CD8-positive, alpha-beta memory T cell (primary cell): ENCODE results near the gene BTG4. TPM values are rescaled to one million over a fixed set of nuclear protein-coding genes. Genes with fewer than 3 reads are reported as not detected.
A peak's percentile ranks its signal among the peaks of the same experiment; 100 is the strongest.

Source experiments
- CTCF ChIA-PET: fragments of 350-600 bp; sonication (Branson Sonifier 250); formaldehyde crosslinking; loops from one replicate; lab custom pipeline; 2021; ENCODE audit warnings: antibody characterized with exemption; lab: Charles Lee
- POLR2A ChIA-PET: fragments of 350-600 bp; sonication (Branson Sonifier 250); formaldehyde crosslinking; loops from one replicate; lab custom pipeline; 2021; ENCODE audit warnings: antibody characterized with exemption; lab: Charles Lee
- DNase-seq, 5 donors: peaks; one replicate each; pipeline versions ENCODE4 v3.0.0 to v3.0.0-alpha.2; 2020 to 2022; ENCODE audit warnings: mixed read lengths in 1 of 5
- H3K27ac ChIP-seq: one replicate; pipeline ENCODE4 v1.7.0; 2013; ENCODE audit warnings: low read depth, mild to moderate bottlenecking, low read length, moderate library complexity
- H3K27me3 ChIP-seq: 2 replicates; pipeline ENCODE4 v1.7.0; 2013; ENCODE audit warnings: low read length, mild to moderate bottlenecking; ENCODE audit not compliant: insufficient read depth, poor library complexity, severe bottlenecking
- H3K36me3 ChIP-seq: 2 replicates; pipeline ENCODE4 v1.7.0; 2013; ENCODE audit warnings: mild to moderate bottlenecking, low read length, moderate library complexity; ENCODE audit not compliant: insufficient read depth
- H3K4me1 ChIP-seq: 2 replicates; pipeline ENCODE4 v1.7.0; 2013; ENCODE audit warnings: mild to moderate bottlenecking, low read length, moderate library complexity; ENCODE audit not compliant: insufficient read depth
- H3K4me3 ChIP-seq: 2 replicates; pipeline ENCODE4 v1.7.0; 2013; ENCODE audit warnings: mild to moderate bottlenecking, low read length
- H3K9me3 ChIP-seq: 2 replicates; pipeline ENCODE4 v1.7.0; 2013; ENCODE audit warnings: mild to moderate bottlenecking, low read length
- H3K27ac Mint-ChIP-seq, 8 donors: one replicate each; pipeline ENCODE4 v1.8.0; 2020 to 2021; ENCODE audit warnings: mixed read lengths in 8 of 8, mild to moderate bottlenecking in 6 of 8, inconsistent platforms in 3 of 8, moderate library complexity in 3 of 8
- H3K27me3 Mint-ChIP-seq, 2 donors: one replicate each; pipeline ENCODE4 v1.8.0; 2020 to 2021; ENCODE audit warnings: mixed read lengths in 2 of 2, mild to moderate bottlenecking in 1 of 2, moderate library complexity in 1 of 2
- H3K36me3 Mint-ChIP-seq, 3 donors: one replicate each; pipeline ENCODE4 v1.8.0; 2020 to 2021; ENCODE audit warnings: mixed read lengths in 3 of 3, inconsistent platforms in 1 of 3, mild to moderate bottlenecking in 1 of 3
- H3K4me1 Mint-ChIP-seq, 3 donors: one replicate each; pipeline ENCODE4 v1.8.0; 2020 to 2021; ENCODE audit warnings: mixed read lengths in 3 of 3, inconsistent platforms in 1 of 3, mild to moderate bottlenecking in 1 of 3
- H3K4me3 Mint-ChIP-seq, 7 donors: one replicate each; pipeline ENCODE4 v1.8.0; 2020 to 2021; ENCODE audit warnings: mixed read lengths in 7 of 7, mild to moderate bottlenecking in 6 of 7, moderate library complexity in 4 of 7, inconsistent platforms in 2 of 7
- H3K9me3 Mint-ChIP-seq, 5 donors: one replicate each; pipeline ENCODE4 v1.8.0; 2020 to 2022; ENCODE audit warnings: mixed read lengths in 5 of 5, mild to moderate bottlenecking in 3 of 5, moderate library complexity in 2 of 5, inconsistent platforms in 1 of 5
- polyA plus RNA-seq: library from polyadenylated mRNA; unstranded; fragments of 300-500 nt; fragmentation: Illumina TruSeq; gene quantifications from one replicate; pipeline ENCODE4 v1.2.3, GENCODE V29; 2021
- total RNA-seq, 2 experiments: library from RNA; stranded (reverse); gene quantifications; one replicate each; pipeline ENCODE4 v1.2.3, GENCODE V29; 2021

BTG4 gene
- total and polyA plus RNA-seq, 3 experiments from 2014 or later = not detected

DNA sequence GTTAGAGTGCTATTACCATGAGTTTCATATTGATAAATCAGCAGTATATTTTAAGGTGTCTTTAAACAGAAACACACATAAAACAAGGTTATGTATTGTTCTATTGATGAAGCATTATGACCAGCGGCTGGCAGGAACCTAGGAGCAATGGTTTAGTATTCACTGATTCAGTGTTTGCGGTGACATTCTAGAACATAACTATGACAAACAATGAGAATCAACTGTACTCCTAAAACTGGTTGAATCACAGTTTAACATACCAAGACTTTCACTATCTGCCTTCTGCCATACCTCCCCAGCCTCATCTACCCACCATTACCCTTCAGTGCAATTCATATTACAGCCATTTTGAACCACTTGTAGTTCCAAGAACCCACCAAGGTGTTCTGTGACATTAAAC is 11.2 kb upstream of the BTG4 start:
- ChIA-PET POLR2A (no interaction called here), CTCF (no interaction called here)
- peaks cover 3 to 36% of the 10 kb centered on the region in 2 donors for H3K27me3 Mint-ChIP-seq
- DNase-seq = no peak
- no peak overlapping the region for H3K4me3 ChIP-seq
- no peaks in the 10 kb centered on the region for H3K4me1 ChIP-seq
- H3K36me3 Mint-ChIP-seq = no peaks in the 10 kb centered on the region
- H3K27ac ChIP-seq = no peak overlapping the region
- no peak overlapping the region for H3K27ac Mint-ChIP-seq
- H3K9me3 ChIP-seq = no peaks in the 10 kb centered on the region
- no peaks in the 10 kb centered on the region for H3K4me1 Mint-ChIP-seq
- H3K36me3 ChIP-seq = no peaks in the 10 kb centered on the region
- no peaks in the 10 kb centered on the region for H3K27me3 ChIP-seq
- H3K4me3 Mint-ChIP-seq = no peak overlapping the region
- H3K9me3 Mint-ChIP-seq = no peaks in the 10 kb centered on the region

GRCh38 chr11:111522426-111522825 is 10.2 kb upstream of the BTG4 start:
- POLR2A ChIA-PET = no interaction called here
- H3K27me3 Mint-ChIP-seq = peaks cover 3 to 36% of the 10 kb centered on the region in 2 donors
- no peak for DNase-seq
- H3K4me1 Mint-ChIP-seq = no peaks in the 10 kb centered on the region
- Histone ChIP-seq H3K27me3 (no peaks in the 10 kb centered on the region), H3K4me1 (no peaks in the 10 kb centered on the region), H3K9me3 (no peaks in the 10 kb centered on the region), H3K36me3 (no peaks in the 10 kb centered on the region), H3K27ac (no peak overlapping the region), H3K4me3 (no peak overlapping the region)
- H3K36me3 Mint-ChIP-seq = peaks cover 0 to 3% (median 0%) of the 10 kb centered on the region in 3 donors
- no peaks in the 10 kb centered on the region for H3K9me3 Mint-ChIP-seq
- CTCF ChIA-PET = no interaction called here
- no peak overlapping the region for H3K27ac Mint-ChIP-seq
- no peak overlapping the region for H3K4me3 Mint-ChIP-seq

- no peak overlapping the region for H3K27ac Mint-ChIP-seq
- no peak for DNase-seq
- Histone ChIP-seq H3K27ac (no peak overlapping the region), H3K4me3 (no peak overlapping the region), H3K4me1 (no peaks in the 10 kb centered on the region), H3K27me3 (no peaks in the 10 kb centered on the region), H3K9me3 (no peaks in the 10 kb centered on the region), H3K36me3 (no peaks in the 10 kb centered on the region)
- H3K36me3 Mint-ChIP-seq = peaks cover 0 to 3% (median 0%) of the 10 kb centered on the region in 3 donors
- ChIA-PET CTCF (no interaction called here), POLR2A (no interaction called here)
- no peaks in the 10 kb centered on the region for H3K4me1 Mint-ChIP-seq
- H3K4me3 Mint-ChIP-seq = no peak overlapping the region
- no peaks in the 10 kb centered on the region for H3K9me3 Mint-ChIP-seq
- H3K27me3 Mint-ChIP-seq = peaks cover 3 to 36% of the 10 kb centered on the region in 2 donors
These were observed 8.9 kb upstream of the BTG4 start for GRCh38 chr11:111521135-111521534.

GRCh38 chr11:111520560-111520959 is 8.4 kb upstream of the BTG4 start:
- H3K4me3 ChIP-seq = no peak overlapping the region
- no peak overlapping the region for H3K4me3 Mint-ChIP-seq
- no peak overlapping the region for H3K27ac Mint-ChIP-seq
- H3K9me3 Mint-ChIP-seq = no peaks in the 10 kb centered on the region
- CTCF ChIA-PET = no interaction called here
- peaks cover 3 to 36% of the 10 kb centered on the region in 2 donors for H3K27me3 Mint-ChIP-seq
- H3K4me1 ChIP-seq = no peaks in the 10 kb centered on the region
- POLR2A ChIA-PET = no interaction called here
- H3K4me1 Mint-ChIP-seq = no peaks in the 10 kb centered on the region
- no peaks in the 10 kb centered on the region for H3K36me3 ChIP-seq
- peaks cover 0 to 3% (median 0%) of the 10 kb centered on the region in 3 donors for H3K36me3 Mint-ChIP-seq
- H3K27me3 ChIP-seq = no peaks in the 10 kb centered on the region
- H3K27ac ChIP-seq = no peak overlapping the region
- no peak for DNase-seq
- no peaks in the 10 kb centered on the region for H3K9me3 ChIP-seq

- Mint-ChIP-seq H3K36me3 (peaks cover 0 to 3% (median 0%) of the 10 kb centered on the region in 3 donors), H3K27ac (peak overlapping the region in 1 of 8 donors; percentile 58), H3K27me3 (peaks cover 12 to 43% of the 10 kb centered on the region in 2 donors), H3K4me3 (no peak overlapping the region), H3K4me1 (peaks cover 2 to 9% (median 8%) of the 10 kb centered on the region in 3 donors), H3K9me3 (no peaks in the 10 kb centered on the region)
- no peak overlapping the region for H3K4me3 ChIP-seq
- H3K4me1 ChIP-seq = no peaks in the 10 kb centered on the region
- H3K27ac ChIP-seq = no peak overlapping the region
- no peaks in the 10 kb centered on the region for H3K36me3 ChIP-seq
- no peak for DNase-seq
- ChIA-PET CTCF (interaction anchor here (0.6 kb wide), 1 partner anchor 22 kb away, joined by 3 read pairs; no protein-coding TSS in a partner anchor), POLR2A (no interaction called here)
- H3K9me3 ChIP-seq = no peaks in the 10 kb centered on the region
- H3K27me3 ChIP-seq = peaks cover 5% of the 10 kb centered on the region
These were observed 6.5 kb upstream of the BTG4 start for GRCh38 chr11:111518668-111519067.

DNA sequence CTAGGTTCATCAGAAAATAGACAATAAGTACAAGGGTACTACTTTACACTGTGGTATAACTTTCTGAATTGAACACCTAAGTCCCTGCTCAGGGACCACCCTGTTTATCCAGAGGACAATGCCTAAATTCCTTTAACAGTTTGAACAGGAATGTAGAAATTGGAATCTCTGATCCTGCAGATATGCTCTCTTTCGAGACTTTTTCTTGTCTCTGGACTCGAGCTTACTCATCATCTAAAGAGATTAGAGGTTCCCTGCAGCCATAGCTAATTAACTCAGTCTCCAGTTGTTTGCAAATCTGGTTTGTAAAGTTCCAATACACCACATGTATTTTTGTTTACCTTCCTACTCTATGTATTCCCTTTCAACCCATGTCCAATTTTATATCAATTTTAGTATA is 3.4 kb upstream of the BTG4 start:
- ChIA-PET CTCF (no interaction called here), POLR2A (no interaction called here)
- Histone ChIP-seq H3K4me3 (no peak overlapping the region), H3K36me3 (no peaks in the 10 kb centered on the region), H3K4me1 (no peaks in the 10 kb centered on the region), H3K27ac (no peak overlapping the region), H3K9me3 (no peaks in the 10 kb centered on the region), H3K27me3 (peaks cover 15% of the 10 kb centered on the region)
- no peak overlapping the region for H3K27ac Mint-ChIP-seq
- H3K36me3 Mint-ChIP-seq = peaks cover 0 to 3% (median 0%) of the 10 kb centered on the region in 3 donors
- no peaks in the 10 kb centered on the region for H3K9me3 Mint-ChIP-seq
- DNase-seq = no peak
- H3K4me3 Mint-ChIP-seq = no peak overlapping the region
- H3K4me1 Mint-ChIP-seq = peaks cover 7 to 24% (median 14%) of the 10 kb centered on the region in 3 donors
- peaks cover 33 to 46% of the 10 kb centered on the region in 2 donors for H3K27me3 Mint-ChIP-seq

- Histone ChIP-seq H3K27me3 (peaks cover 15% of the 10 kb centered on the region), H3K9me3 (no peaks in the 10 kb centered on the region), H3K4me3 (no peak within 1 kb of the TSS), H3K36me3 (no peaks in the 10 kb centered on the region), H3K4me1 (no peaks in the 10 kb centered on the region), H3K27ac (no peak within 1 kb of the TSS)
- Mint-ChIP-seq H3K9me3 (peaks cover 0 to 3% (median 0%) of the 10 kb centered on the region in 5 donors), H3K27ac (no peak within 1 kb of the TSS), H3K4me3 (peak within 1 kb of the TSS in 5 of 7 donors; percentile 6 to 61 (median 49)), H3K4me1 (peaks cover 7 to 24% (median 14%) of the 10 kb centered on the region in 3 donors), H3K36me3 (peaks cover 0 to 6% (median 4%) of the 10 kb centered on the region in 3 donors), H3K27me3 (peaks cover 38 to 50% of the 10 kb centered on the region in 2 donors)
- CTCF ChIA-PET = no interaction called here
- POLR2A ChIA-PET = no interaction called here
- DNase-seq = no peak
These were observed 2.2 kb upstream of the BTG4 start, which contains the start of gene HOATZ for GRCh38 chr11:111514216-111515031. Gene HOATZ (plus strand): TSS chr11:111514778. CDS start chr11:111514785, 7 bp downstream.

DNA sequence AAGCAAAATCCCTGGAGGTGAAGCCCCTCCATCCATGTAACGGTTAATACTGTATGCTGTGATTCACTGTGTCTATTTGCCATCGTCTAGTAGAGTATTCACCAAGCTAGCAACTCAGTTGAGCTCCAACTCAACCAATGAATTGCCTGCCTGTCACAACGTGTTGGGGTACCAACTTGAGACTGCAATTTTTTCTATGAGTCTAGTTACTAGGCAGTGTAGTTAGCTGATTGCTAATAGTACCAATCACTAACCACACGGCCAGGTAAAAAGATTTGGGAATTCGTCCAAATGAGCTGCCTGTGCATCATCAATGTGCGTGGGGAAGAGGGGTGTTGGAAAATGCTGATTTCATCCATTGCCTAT is 1.0 kb upstream of the BTG4 start:
- Mint-ChIP-seq H3K4me3 (peak overlapping the region in 4 of 7 donors; percentile 2 to 42 (median 31)), H3K9me3 (peaks cover 0 to 3% (median 0%) of the 10 kb centered on the region in 5 donors), H3K27ac (no peak overlapping the region), H3K4me1 (peaks cover 7 to 24% (median 14%) of the 10 kb centered on the region in 3 donors), H3K27me3 (peaks cover 41 to 58% of the 10 kb centered on the region in 2 donors), H3K36me3 (peaks cover 0 to 6% (median 4%) of the 10 kb centered on the region in 3 donors)
- Histone ChIP-seq H3K4me3 (no peak overlapping the region), H3K4me1 (no peaks in the 10 kb centered on the region), H3K36me3 (no peaks in the 10 kb centered on the region), H3K27ac (no peak overlapping the region), H3K9me3 (no peaks in the 10 kb centered on the region), H3K27me3 (peaks cover 15% of the 10 kb centered on the region)
- CTCF ChIA-PET = no interaction called here
- POLR2A ChIA-PET = no interaction called here
- DNase-seq = no peak
